Osteoblast (primary cell): ENCODE data around the gene GGT1. TPM values are rescaled to one million over a fixed set of nuclear protein-coding genes. Genes with fewer than 3 reads are reported as not detected.
"Not testable (repeated sequence)": the region's sequence is repeated elsewhere in the genome, so short reads cannot be mapped to it uniquely, and the experiment has no call there.

Experiments
- DNase-seq: peaks from one replicate; pipeline ENCODE4 v3.0.0; 2011; ENCODE audit warnings: low spot score, mixed read lengths; ENCODE audit not compliant: insufficient read length; ENCODE audit errors: missing footprints
- H2AFZ ChIP-seq: 2 replicates; pipeline ENCODE4 v1.6.0; 2011; ENCODE audit warnings: mild to moderate bottlenecking, low read length
- H3K27ac ChIP-seq: 2 replicates; pipeline ENCODE4 v1.5.1; 2011; ENCODE audit warnings: mild to moderate bottlenecking, low read depth, low read length, moderate library complexity
- H3K27me3 ChIP-seq: 2 replicates; pipeline ENCODE4 v1.6.0; 2012; ENCODE audit warnings: mild to moderate bottlenecking, control low read depth, inconsistent platforms, low read length, moderate library complexity; ENCODE audit not compliant: insufficient read depth
- H3K36me3 ChIP-seq: 2 replicates; pipeline ENCODE4 v1.5.1; 2011; ENCODE audit warnings: mild to moderate bottlenecking, low read length, control low read depth, moderate library complexity; ENCODE audit not compliant: insufficient read depth
- H3K4me1 ChIP-seq: 2 replicates; pipeline ENCODE4 v1.5.1; 2011; ENCODE audit warnings: mild to moderate bottlenecking, low read length, control low read depth, moderate library complexity; ENCODE audit not compliant: insufficient read depth
- H3K4me2 ChIP-seq: 2 replicates; pipeline ENCODE4 v1.6.0; 2011; ENCODE audit warnings: mild to moderate bottlenecking, low read length; ENCODE audit not compliant: insufficient read depth
- H3K4me3 ChIP-seq: fragments of 200-600 bp; sonication (generic); 3 replicates; pipeline ENCODE4 v1.5.1; 2012; ENCODE audit warnings: mild to moderate bottlenecking, low read length, inconsistent platforms; ENCODE audit not compliant: insufficient read depth
- H3K79me2 ChIP-seq: 2 replicates; pipeline ENCODE4 v1.6.0; 2012; ENCODE audit warnings: mild to moderate bottlenecking, low read length, control low read depth, inconsistent platforms; ENCODE audit not compliant: insufficient read depth
- H3K9me3 ChIP-seq: 2 replicates; pipeline ENCODE4 v1.5.1; 2011; ENCODE audit warnings: low read depth, low read length, control low read depth
- H4K20me1 ChIP-seq: 2 replicates; pipeline ENCODE4 v1.6.0; 2012; ENCODE audit warnings: mild to moderate bottlenecking, low read length, control low read depth; ENCODE audit not compliant: insufficient read depth
- total RNA-seq: library from RNA; depleted of rRNA; stranded (reverse); fragments of >200 nt; gene quantifications from 2 replicates; pipeline ENCODE4 v1.2.3, GENCODE V29; 2012

GGT1 gene
- total RNA-seq, 1 donor, result 0.36 TPM

GRCh38 chr22:24650884-24651283, 47.9 kb downstream of the GGT1 start:
- H3K79me2 ChIP-seq, H3K36me3 ChIP-seq, H3K4me3 ChIP-seq, H3K27ac ChIP-seq, H3K4me1 ChIP-seq, H3K27me3 ChIP-seq, H3K9me3 ChIP-seq, H3K4me2 ChIP-seq, H4K20me1 ChIP-seq, H2AFZ ChIP-seq, DNase-seq: not testable (repeated sequence)

DNA sequence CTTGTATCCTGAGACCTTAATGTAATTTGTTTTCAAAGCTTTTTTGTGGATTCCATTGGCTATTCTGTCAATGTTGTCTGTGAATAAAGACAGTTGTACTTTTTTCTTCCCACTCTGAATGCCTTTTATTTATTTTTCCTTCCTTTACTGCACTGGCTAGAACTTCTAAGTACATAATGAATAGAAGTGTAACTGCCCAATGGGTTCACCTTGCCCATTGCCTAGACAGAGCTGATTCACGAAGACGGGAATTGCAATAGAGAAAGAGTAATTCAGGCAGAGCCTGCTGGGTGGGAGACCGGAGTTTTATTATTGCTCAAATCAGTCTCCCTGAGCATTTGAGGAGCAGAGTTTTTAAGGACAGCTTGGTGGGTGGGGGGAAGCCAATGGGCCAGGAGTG, 62.4 kb downstream of the GGT1 start:
- H3K27me3 ChIP-seq, H3K4me1 ChIP-seq, H3K4me3 ChIP-seq, H3K4me2 ChIP-seq, H3K27ac ChIP-seq, H4K20me1 ChIP-seq, H2AFZ ChIP-seq, DNase-seq, H3K9me3 ChIP-seq, H3K79me2 ChIP-seq, H3K36me3 ChIP-seq: not testable (repeated sequence)

DNA sequence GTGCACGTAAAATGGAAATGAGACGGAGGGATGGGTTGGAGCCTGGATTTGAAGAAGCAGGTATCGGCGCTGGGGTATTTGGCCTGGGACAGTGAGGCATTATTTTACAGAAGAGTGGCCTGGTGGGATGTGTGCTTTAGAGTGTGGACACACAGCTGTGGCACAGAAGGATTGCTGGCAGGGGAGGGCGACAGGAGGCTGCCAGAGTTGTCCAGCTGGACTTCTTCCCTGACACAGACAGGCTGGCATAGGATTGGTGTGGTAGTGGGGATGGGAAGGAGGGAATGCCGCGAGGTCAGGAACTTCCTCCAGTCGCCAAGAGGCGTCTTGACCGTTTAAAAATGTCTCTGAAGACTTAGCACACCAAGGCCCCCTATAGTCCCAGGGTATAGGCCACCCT, 64.9 kb downstream of the GGT1 start:
- not testable (repeated sequence) for H3K9me3 ChIP-seq, H3K4me2 ChIP-seq, H3K79me2 ChIP-seq, H2AFZ ChIP-seq, H3K4me3 ChIP-seq, H3K4me1 ChIP-seq, DNase-seq, H4K20me1 ChIP-seq, H3K36me3 ChIP-seq, H3K27ac ChIP-seq, H3K27me3 ChIP-seq

GRCh38 chr22:24672532-24672931, 69.5 kb downstream of the GGT1 start:
- not testable (repeated sequence) for H3K79me2 ChIP-seq, H3K4me2 ChIP-seq, H3K36me3 ChIP-seq, H3K27ac ChIP-seq, H3K4me1 ChIP-seq, H4K20me1 ChIP-seq, DNase-seq, H2AFZ ChIP-seq, H3K4me3 ChIP-seq, H3K9me3 ChIP-seq, H3K27me3 ChIP-seq

Other genes starting within 250 kb of the GGT1 start
- gene ADORA2A, start 175.6 kb upstream of the GGT1 start, total RNA-seq, result 0.72 and 1.2 TPM in 2 replicates
- under 0.01 TPM in 1 of 2 replicates, not detected in the other for gene UPB1, start 107.9 kb upstream of the GGT1 start, total RNA-seq
- 146 and 155 TPM in 2 replicates for gene GUCD1, start 48.1 kb upstream of the GGT1 start, total RNA-seq
- 51.9 and 57.5 TPM in 2 replicates for gene SNRPD3, start 47.2 kb upstream of the GGT1 start, total RNA-seq
- gene LRRC75B, start 10.1 kb upstream of the GGT1 start, total RNA-seq, result 5.1 and 8.5 TPM in 2 replicates
- not detected in 2 replicates for gene PIWIL3, start 171.5 kb downstream of the GGT1 start, total RNA-seq
- not detected in 2 replicates for gene SGSM1, start 203.0 kb downstream of the GGT1 start, total RNA-seq